GM18870 (cell line): Measurements from ENCODE around the gene ABCC2.

ENCODE experiments used
- ATAC-seq: cut with Tn5 transposase; IDR thresholded peaks from one replicate; pipeline ENCODE4 v1.9.1; 2021; ENCODE audit warnings: moderate library complexity; ENCODE audit not compliant: unreplicated experiment

The ABCC2 gene

DNA sequence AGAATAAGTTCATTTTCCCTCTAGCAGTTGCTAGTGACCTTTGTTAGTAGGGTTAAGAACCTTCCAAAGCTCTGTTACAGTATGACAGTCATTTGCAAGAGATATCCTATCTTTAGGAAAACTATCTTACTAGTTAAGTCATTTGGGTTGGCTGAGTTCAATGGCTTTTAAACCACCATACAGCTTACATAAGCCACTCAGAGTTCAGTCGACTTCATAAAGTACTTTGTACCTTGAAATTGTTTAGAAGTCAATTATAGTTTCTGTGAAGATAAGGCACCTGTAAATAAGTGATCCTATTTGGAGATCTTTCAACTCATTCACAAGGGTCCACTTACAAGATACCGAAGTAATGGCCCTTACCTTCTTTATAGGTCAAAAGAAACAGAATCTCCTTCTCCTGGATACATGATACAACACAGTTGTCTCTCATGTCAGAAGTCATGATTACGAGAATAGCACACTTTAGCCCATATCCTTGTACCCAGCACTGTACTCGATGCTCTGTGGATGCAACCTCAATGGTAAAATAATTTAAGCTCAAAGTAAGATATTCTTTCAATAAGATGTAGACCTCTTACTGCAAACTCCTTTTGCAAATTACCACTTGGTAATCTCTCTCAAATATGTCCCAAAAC is 11.9 kb upstream of the ABCC2 start:
- no peak for ATAC-seq

- ATAC-seq, result no peak
Observed at GRCh38 chr10:99775850-99776249, 6.6 kb upstream of the ABCC2 start.

DNA sequence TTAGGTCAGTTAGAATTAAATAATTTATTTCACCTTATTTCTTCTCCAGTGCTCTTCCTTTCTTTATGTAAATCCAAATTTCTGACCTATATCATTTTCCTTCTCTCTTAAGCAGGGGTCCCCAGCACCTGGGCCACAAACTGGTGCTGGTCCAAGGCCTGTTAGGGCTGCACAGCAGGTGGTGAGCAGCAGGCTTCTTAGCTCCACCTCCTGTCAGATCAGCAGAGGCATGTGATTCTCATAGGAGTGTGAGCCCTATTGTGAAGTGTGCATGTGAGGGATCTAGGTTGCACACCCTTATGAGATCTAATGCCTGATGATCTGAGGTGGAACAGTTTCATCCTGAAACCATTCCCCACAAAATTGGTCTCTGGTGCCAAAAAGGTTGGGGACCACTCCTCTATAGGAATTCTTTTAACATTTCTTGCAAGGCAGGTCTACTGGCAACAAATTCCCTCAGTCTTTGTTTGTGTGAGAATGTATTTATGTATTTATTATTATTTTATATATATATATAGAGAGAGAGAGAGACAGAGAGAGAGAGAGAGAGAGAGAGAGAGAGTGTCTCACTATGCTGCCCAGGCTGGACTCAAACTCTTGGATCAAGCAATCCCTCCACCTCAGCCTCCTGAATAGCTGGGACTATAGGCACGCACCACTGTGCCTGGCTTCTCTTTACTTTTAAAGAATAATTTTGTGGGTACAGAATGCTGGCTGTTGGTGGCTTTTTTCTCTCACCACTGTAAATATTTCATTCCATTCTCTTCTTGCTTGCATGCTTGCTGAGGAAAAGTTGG is 4.3 kb upstream of the ABCC2 start:
- ATAC-seq, result no peak

DNA sequence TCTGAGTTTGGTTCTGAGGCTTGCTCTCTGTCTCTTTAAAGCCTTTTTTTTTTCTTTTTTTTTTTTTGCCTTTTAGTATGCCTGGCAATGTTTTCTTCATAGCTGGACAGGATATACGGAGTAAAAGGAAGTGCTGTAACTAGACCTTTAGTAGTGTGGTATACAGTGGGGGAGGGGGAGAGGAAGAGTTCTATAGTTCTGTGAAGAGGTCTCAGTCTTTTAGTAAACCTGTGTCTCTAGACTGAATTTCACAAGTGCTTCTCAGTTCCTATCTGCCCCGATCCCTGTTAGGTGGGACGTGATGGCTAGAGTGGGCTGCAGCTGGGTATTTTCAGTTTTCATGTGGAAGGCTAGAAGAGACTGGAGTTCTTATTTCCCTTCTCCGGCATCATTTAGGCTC is 3.1 kb upstream of the ABCC2 start:
- ATAC-seq, result no peak

- no peak for ATAC-seq
Observed at GRCh38 chr10:99781734-99782429, 558 bp upstream of the ABCC2 start.

- no peak for ATAC-seq
Observed at GRCh38 chr10:99784016-99784726, 1.7 kb downstream of the ABCC2 start.

GRCh38 chr10:99784727-99785441 is 2.4 kb downstream of the ABCC2 start:
- no peak for ATAC-seq

- ATAC-seq, result no peak
Observed at GRCh38 chr10:99785646-99786045, 3.2 kb downstream of the ABCC2 start.

DNA sequence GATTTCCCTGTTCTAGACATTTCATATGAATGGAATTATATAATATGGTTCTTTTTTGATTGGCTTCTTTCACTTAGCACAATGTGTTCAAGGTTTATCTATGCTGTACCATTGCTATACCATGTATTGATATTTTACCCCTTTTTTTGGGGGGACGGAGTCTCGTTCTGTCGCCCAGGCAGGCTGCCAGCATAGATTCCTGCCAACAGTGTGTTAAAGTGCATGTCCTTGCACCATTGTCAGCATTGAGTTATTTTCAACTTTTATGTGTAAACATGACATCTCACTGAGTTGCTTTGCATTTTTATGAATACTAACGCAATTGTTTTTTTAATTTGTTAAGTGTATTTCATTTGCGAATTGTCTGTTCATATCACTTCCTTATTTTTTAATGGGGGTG is 4.9 kb downstream of the ABCC2 start:
- ATAC-seq, result no peak

- ATAC-seq, result no peak
Observed at GRCh38 chr10:99787782-99788445, 5.5 kb downstream of the ABCC2 start.

DNA sequence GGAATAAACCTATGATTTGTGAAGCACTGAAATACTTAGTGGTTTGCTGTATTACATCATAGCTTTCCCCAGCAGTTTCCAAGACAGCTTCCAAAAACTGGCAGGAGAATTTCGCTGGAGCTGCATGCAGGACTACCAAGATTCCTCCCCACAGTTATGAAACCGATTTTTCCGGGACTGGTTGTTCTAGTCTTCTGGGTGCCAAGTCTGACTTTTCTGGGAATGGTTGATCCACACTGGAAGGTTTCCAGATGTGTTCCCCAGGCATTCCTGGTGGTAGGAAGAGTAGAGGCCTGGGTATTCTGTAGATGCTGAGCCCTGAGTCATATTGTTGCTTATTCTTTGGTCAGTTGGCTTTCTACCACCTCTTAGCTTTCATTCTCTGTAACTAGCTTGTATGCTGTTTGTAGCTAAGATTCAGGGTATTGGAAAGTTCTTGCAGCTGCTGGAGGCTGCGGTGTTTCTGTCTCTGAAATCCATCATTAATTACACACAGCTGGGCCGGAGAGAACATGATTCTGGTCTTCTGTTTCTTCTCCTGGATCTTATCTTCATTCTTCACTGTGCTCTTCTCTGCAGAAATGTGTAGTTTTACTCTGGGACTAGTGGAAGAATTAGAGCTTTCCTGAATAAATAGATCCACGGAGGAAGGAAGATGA is 6.3 kb downstream of the ABCC2 start:
- ATAC-seq, result no peak

- no peak for ATAC-seq
Observed at GRCh38 chr10:99791831-99792230, 9.4 kb downstream of the ABCC2 start.

DNA sequence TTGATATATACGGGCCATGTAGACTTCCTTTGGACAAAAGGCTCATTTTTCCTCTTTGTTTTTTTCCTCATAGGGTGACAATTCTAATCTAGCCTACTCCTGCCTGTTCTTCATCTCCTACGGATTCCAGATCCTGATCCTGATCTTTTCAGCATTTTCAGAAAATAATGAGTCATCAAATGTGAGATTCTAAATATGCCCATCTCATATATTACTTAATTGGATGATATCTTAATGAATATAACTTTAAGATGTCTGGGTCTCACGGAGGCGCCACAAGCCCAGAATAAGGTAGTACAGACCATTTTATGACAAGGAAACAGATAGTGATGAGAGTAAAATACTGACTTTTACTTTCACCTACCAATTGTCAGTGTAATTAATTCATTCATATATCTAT is 11.4 kb downstream of the ABCC2 start:
- ATAC-seq, result no peak

DNA sequence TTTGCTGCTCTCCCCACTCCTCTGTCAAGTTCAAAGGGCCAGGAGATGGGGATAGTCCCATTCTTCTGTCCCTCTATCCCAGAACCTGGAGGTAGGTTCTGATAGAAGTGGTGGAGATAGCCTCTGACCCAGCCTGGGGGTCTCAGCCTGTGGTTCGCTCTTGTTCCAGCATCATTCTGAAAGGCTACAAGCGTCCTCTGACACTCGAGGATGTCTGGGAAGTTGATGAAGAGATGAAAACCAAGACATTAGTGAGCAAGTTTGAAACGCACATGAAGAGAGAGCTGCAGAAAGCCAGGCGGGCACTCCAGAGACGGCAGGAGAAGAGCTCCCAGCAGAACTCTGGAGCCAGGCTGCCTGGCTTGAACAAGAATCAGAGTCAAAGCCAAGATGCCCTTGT is 14.5 kb downstream of the ABCC2 start:
- ATAC-seq, result no peak

GRCh38 chr10:99798031-99798430 is 15.6 kb downstream of the ABCC2 start:
- ATAC-seq, result no peak

DNA sequence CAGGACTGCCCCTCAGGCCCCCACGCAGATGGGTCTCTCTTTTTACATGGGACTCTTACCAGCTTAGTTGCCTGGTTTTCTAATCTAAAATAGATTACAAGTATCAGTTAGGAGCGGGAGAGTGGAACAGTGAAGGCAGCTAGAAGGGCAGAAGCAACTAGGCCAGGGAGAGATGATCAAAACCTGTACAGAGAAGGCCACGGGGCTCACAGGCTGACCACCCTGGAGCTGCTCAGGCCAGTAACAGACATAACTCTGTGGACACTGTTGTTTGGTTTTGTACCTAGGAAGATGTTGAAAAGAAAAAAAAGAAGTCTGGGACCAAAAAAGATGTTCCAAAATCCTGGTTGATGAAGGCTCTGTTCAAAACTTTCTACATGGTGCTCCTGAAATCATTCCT is 16.5 kb downstream of the ABCC2 start:
- ATAC-seq, result no peak

GRCh38 chr10:99799613-99800012 is 17.2 kb downstream of the ABCC2 start:
- ATAC-seq, result no peak

DNA sequence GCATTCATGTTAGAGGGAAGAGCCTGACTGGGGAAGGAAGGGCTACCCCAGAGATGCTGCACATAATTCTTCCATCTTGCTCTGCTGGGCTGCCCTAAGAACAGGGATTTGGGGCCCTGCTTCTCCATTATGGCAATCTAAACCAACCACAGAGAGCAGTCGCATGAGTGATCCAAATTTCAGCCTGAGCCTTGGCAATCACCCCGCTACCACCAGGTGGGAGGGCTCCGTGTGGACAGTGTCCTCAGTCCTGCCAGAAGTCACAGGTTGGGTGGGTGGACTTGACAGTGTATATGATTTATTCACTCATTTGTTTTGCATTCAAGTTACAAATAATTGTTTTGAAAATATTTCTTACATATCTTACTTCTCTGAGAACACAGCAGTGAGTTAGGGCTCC is 22.0 kb downstream of the ABCC2 start:
- no peak for ATAC-seq

DNA sequence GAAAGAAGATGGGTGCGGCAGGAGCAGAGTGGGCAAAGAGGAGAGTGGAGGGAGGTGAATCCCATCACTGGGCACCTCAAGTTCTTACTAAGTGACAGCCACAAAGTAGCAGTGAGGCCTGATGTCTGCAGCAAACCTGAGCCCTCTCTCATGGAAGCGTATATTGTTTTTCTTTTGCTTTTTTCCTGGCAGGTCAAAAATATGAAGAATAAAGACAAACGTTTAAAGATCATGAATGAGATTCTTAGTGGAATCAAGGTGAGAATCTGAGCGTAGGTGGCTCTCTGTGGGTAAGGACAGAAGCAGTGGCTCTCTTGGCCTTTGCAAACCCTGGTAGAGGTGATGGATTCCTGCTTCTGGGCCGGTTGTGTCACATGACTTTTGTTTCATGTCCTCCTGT is 22.8 kb downstream of the ABCC2 start:
- no peak for ATAC-seq

GRCh38 chr10:99806091-99806490 is 23.7 kb downstream of the ABCC2 start:
- no peak for ATAC-seq
